ENCODE data around the gene FASN. TPM values are rescaled to one million over a fixed set of nuclear protein-coding genes. Genes with fewer than 3 reads are reported as not detected.

The FASN gene
- total and polyA plus RNA-seq, 5 experiments from 2014 or later: 0.33 to 32.3 (median 2.4) TPM

- H3K4me3 Mint-ChIP-seq: peak overlapping the region; percentile 68 to 96 (median 81)
- H3K36me3 Mint-ChIP-seq: peaks cover 0 to 4% (median 3%) of the 10 kb centered on the region in 3 donors
- peaks cover 15 to 31% (median 28%) of the 10 kb centered on the region in 4 donors for H3K4me1 Mint-ChIP-seq
- H3K9me3 Mint-ChIP-seq: no peaks in the 10 kb centered on the region
- no peak for DNase-seq
- ATAC-seq: no peak
- peak overlapping the region in 2 of 10 donors; percentile 19 to 95 for H3K27ac Mint-ChIP-seq
- POLR2A ChIA-PET: interaction anchor here (0.8 to 2.5 kb wide), 6 partner anchors 14 to 121 kb away, joined by 3 to 18 read pairs (median 4); partner anchors contain the start of genes CENPX and LRRC45
- no peaks in the 10 kb centered on the region for H3K27me3 Mint-ChIP-seq
Observed at GRCh38 chr17:82036634-82037091, 61.4 kb downstream of the FASN start.

- ATAC-seq (no peak), DNase-seq (no peak)
- H3K4me1 Mint-ChIP-seq: peaks cover 15 to 31% (median 28%) of the 10 kb centered on the region in 4 donors
- H3K9me3 Mint-ChIP-seq: no peaks in the 10 kb centered on the region
- peak overlapping the region in 4 of 10 donors; percentile 34 to 95 (median 61) for H3K27ac Mint-ChIP-seq
- H3K36me3 Mint-ChIP-seq: peaks cover 0 to 4% (median 3%) of the 10 kb centered on the region in 3 donors
- POLR2A ChIA-PET: interaction anchor here (0.6 to 1.5 kb wide), 6 partner anchors 13 to 134 kb away, joined by 3 to 4 read pairs (median 4); partner anchors contain the start of genes CENPX, GPS1, LRRC45 and RFNG
- H3K4me3 Mint-ChIP-seq: peak overlapping the region; percentile 63 to 96 (median 78)
- no peaks in the 10 kb centered on the region for H3K27me3 Mint-ChIP-seq
Observed at GRCh38 chr17:82035956-82036633, 61.9 kb downstream of the FASN start.

GRCh38 chr17:82035488-82035887, 62.5 kb downstream of the FASN start:
- Mint-ChIP-seq H3K36me3 (peaks cover 0 to 4% (median 3%) of the 10 kb centered on the region in 3 donors), H3K27me3 (no peaks in the 10 kb centered on the region), H3K9me3 (no peaks in the 10 kb centered on the region), H3K4me1 (peaks cover 16 to 34% (median 29%) of the 10 kb centered on the region in 4 donors), H3K4me3 (peak overlapping the region; percentile 33 to 94 (median 67)), H3K27ac (peak overlapping the region in 8 of 10 donors; percentile 33 to 78 (median 60))
- DNase-seq (no peak), ATAC-seq (no peak)
- POLR2A ChIA-PET: interaction anchor here (0.6 to 1.5 kb wide), 4 partner anchors 15 to 135 kb away, joined by 3 to 4 read pairs (median 4); partner anchors contain the start of genes GPS1 and RFNG

- peaks cover 0 to 4% (median 3%) of the 10 kb centered on the region in 3 donors for H3K36me3 Mint-ChIP-seq
- H3K9me3 Mint-ChIP-seq: no peaks in the 10 kb centered on the region
- POLR2A ChIA-PET: interaction anchor here (1.1 to 1.2 kb wide), 2 partner anchors 16 to 17 kb away, joined by 3 to 4 read pairs; partner anchors contain the start of genes GPS1 and RFNG
- H3K4me3 Mint-ChIP-seq: peak overlapping the region in 6 of 10 donors; percentile 10 to 82 (median 54)
- H3K4me1 Mint-ChIP-seq: peaks cover 16 to 41% (median 34%) of the 10 kb centered on the region in 4 donors
- no peak overlapping the region for H3K27ac Mint-ChIP-seq
- DNase-seq: no peak
- no peak for ATAC-seq
- no peaks in the 10 kb centered on the region for H3K27me3 Mint-ChIP-seq
Observed at GRCh38 chr17:82034371-82035011, 63.5 kb downstream of the FASN start.

GRCh38 chr17:82033359-82034085, 64.5 kb downstream of the FASN start:
- no peak overlapping the region for H3K27ac Mint-ChIP-seq
- H3K27me3 Mint-ChIP-seq: no peaks in the 10 kb centered on the region
- no peaks in the 10 kb centered on the region for H3K9me3 Mint-ChIP-seq
- H3K36me3 Mint-ChIP-seq: peaks cover 0 to 4% (median 3%) of the 10 kb centered on the region in 3 donors
- DNase-seq (no peak), ATAC-seq (no peak)
- peak overlapping the region in 3 of 10 donors; percentile 65 to 67 (median 65) for H3K4me3 Mint-ChIP-seq
- H3K4me1 Mint-ChIP-seq: peaks cover 12 to 36% (median 31%) of the 10 kb centered on the region in 4 donors
- POLR2A ChIA-PET: interaction anchor here (1.5 kb wide), 1 partner anchor 66 kb away, joined by 4 read pairs; no protein-coding TSS in a partner anchor

- POLR2A ChIA-PET: interaction anchor here (1.5 kb wide), 1 partner anchor 65 kb away, joined by 4 read pairs; no protein-coding TSS in a partner anchor
- peaks cover 7 to 26% (median 24%) of the 10 kb centered on the region in 4 donors for H3K4me1 Mint-ChIP-seq
- H3K9me3 Mint-ChIP-seq: no peaks in the 10 kb centered on the region
- H3K27ac Mint-ChIP-seq: no peak overlapping the region
- H3K4me3 Mint-ChIP-seq: peak overlapping the region in 8 of 10 donors; percentile 36 to 74 (median 56)
- peaks cover 0 to 4% (median 3%) of the 10 kb centered on the region in 3 donors for H3K36me3 Mint-ChIP-seq
- DNase-seq: peak in 2 of 10 donors; percentile 30 to 37
- H3K27me3 Mint-ChIP-seq: no peaks in the 10 kb centered on the region
- ATAC-seq: peak; percentile 15 to 41
Observed at GRCh38 chr17:82031885-82032627, 66.0 kb downstream of the FASN start.

- Mint-ChIP-seq H3K4me3 (peak within 1 kb of the TSS; percentile 74 to 94 (median 84)), H3K27me3 (no peaks in the 10 kb centered on the region), H3K4me1 (peaks cover 7 to 26% (median 23%) of the 10 kb centered on the region in 4 donors), H3K27ac (peak within 1 kb of the TSS in 3 of 10 donors; percentile 28 to 77 (median 49)), H3K36me3 (peaks cover 0 to 4% (median 3%) of the 10 kb centered on the region in 3 donors), H3K9me3 (no peaks in the 10 kb centered on the region)
- POLR2A ChIA-PET: interaction anchor here (1.4 to 2.0 kb wide), 4 partner anchors 66 to 121 kb away, joined by 7 to 9 read pairs (median 7); partner anchors contain the start of gene FASN
- DNase-seq (no peak), ATAC-seq (peak; percentile 7 to 26)
Observed at GRCh38 chr17:82031303-82031884, 66.6 kb downstream of the FASN start, which contains the start of gene RAC3. Gene RAC3, plus strand, starts transcription at chr17:82031678. Its CDS starts 84 bp downstream, at chr17:82031762.

GRCh38 chr17:82030470-82031302, 67.3 kb downstream of the FASN start:
- H3K9me3 Mint-ChIP-seq: no peaks in the 10 kb centered on the region
- H3K36me3 Mint-ChIP-seq: peaks cover 0 to 4% (median 3%) of the 10 kb centered on the region in 3 donors
- peak overlapping the region; percentile 74 to 94 (median 84) for H3K4me3 Mint-ChIP-seq
- POLR2A ChIA-PET: interaction anchor here (0.5 to 2.0 kb wide), 16 partner anchors 12 to 580 kb away, joined by 3 to 9 read pairs (median 3); partner anchors contain the start of genes CD7, DUS1L and FASN
- H3K27ac Mint-ChIP-seq: peak overlapping the region in 3 of 10 donors; percentile 28 to 77 (median 49)
- peaks cover 10 to 19% (median 17%) of the 10 kb centered on the region in 4 donors for H3K4me1 Mint-ChIP-seq
- ATAC-seq (peak; percentile 80 to 85), DNase-seq (peak; percentile 65 to 87 (median 80))
- no peaks in the 10 kb centered on the region for H3K27me3 Mint-ChIP-seq

- no peaks in the 10 kb centered on the region for H3K27me3 Mint-ChIP-seq
- POLR2A ChIA-PET: interaction anchor here (0.5 to 2.0 kb wide), 15 partner anchors 13 to 581 kb away, joined by 3 to 9 read pairs (median 3); partner anchors contain the start of genes CD7, DUS1L and FASN
- no peaks in the 10 kb centered on the region for H3K9me3 Mint-ChIP-seq
- DNase-seq (peak in 1 of 10 donors; percentile 33), ATAC-seq (peak in 1 of 2 donors; percentile 2)
- peaks cover 0 to under 1% (median 0%) of the 10 kb centered on the region in 3 donors for H3K36me3 Mint-ChIP-seq
- H3K27ac Mint-ChIP-seq: no peak overlapping the region
- H3K4me1 Mint-ChIP-seq: peaks cover 10 to 13% (median 11%) of the 10 kb centered on the region in 4 donors
- H3K4me3 Mint-ChIP-seq: peak overlapping the region in 3 of 10 donors; percentile 47 to 88 (median 59)
Observed at GRCh38 chr17:82029990-82030469, 68.0 kb downstream of the FASN start.

- peak overlapping the region in 9 of 10 donors; percentile 10 to 77 (median 59) for H3K4me3 Mint-ChIP-seq
Observed at GRCh38 chr17:82029391-82029790, 68.6 kb downstream of the FASN start.

More at GRCh38 chr17:82029391-82029790, 68.6 kb downstream of the FASN start:
- Mint-ChIP-seq H3K27ac (peak overlapping the region in 1 of 10 donors; percentile 36), H3K27me3 (no peaks in the 10 kb centered on the region), H3K36me3 (no peaks in the 10 kb centered on the region), H3K9me3 (no peaks in the 10 kb centered on the region), H3K4me1 (peaks cover 9 to 13% (median 10%) of the 10 kb centered on the region in 4 donors)
- POLR2A ChIA-PET: interaction anchor here (1.2 kb wide), 1 partner anchor 125 kb away, joined by 3 read pairs; no protein-coding TSS in a partner anchor
- DNase-seq: no peak
- ATAC-seq: no peak
